SU-DHL-6 (cell line): ENCODE results near the gene SIGLEC9.

Experiments used
- CTCF ChIP-seq: fragments of 200-600 bp; sonication (generic); IDR thresholded peaks from one replicate; pipeline ENCODE4 v1.5.1; 2017; ENCODE audit warnings: antibody characterized with exemption, mild to moderate bottlenecking, low read length, moderate library complexity; ENCODE audit not compliant: insufficient read depth, poor library complexity, severe bottlenecking
- EZH2phosphoT487 ChIP-seq: fragments of 200-600 bp; sonication (generic), shearing (Covaris generic); conservative IDR thresholded peaks from 2 replicates; pipeline ENCODE4 v1.6.1; 2018; ENCODE audit warnings: mild to moderate bottlenecking, antibody characterized with exemption, low read length, moderate library complexity, mixed read lengths

GRCh38 chr19:51084505-51084904 is 40.2 kb upstream of the SIGLEC9 start:
- TF ChIP-seq CTCF: no peak
- TF ChIP-seq EZH2phosphoT487: no peak
